ENCODE data around the gene LRRC18. TPM values are rescaled to one million over a fixed set of nuclear protein-coding genes. Genes with fewer than 3 reads are reported as not detected.

LRRC18 gene
- total RNA-seq, 1 donor from 2014 or later: not detected

DNA sequence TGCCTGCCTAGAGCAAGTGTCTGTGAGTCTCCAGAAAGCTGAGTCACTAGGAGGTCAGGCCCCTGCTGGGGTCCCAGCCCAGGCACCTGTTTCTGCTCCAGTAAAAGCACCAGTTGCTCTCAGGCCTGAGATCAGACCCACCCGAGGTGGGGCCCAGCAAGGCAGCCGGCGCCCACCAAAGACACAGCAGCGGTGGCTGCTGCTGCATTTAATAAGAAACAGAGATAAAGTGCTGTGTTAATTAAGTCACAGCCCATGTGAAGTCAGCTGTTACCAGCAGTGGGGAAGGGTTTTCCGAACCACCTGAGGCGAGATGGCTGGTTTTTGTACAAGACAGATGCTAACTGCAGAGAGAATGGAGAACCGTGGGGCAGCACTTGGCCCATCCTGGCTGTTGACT is 12.1 kb upstream of the LRRC18 start:
- Histone ChIP-seq H3K36me3 (ENCODE audit: control insufficient read depth, insufficient read depth, low read length) (no peaks in the 10 kb centered on the region), H3K4me3 (ENCODE audit: low read depth, low read length) (no peak overlapping the region), H3K27me3 (ENCODE audit: control insufficient read depth, insufficient read depth, low read length) (peaks cover 2% of the 10 kb centered on the region)
- FAIRE-seq: no peak
- no peak for DNase-seq (ENCODE audit: low read depth)
- TF ChIP-seq, protein P1, sequence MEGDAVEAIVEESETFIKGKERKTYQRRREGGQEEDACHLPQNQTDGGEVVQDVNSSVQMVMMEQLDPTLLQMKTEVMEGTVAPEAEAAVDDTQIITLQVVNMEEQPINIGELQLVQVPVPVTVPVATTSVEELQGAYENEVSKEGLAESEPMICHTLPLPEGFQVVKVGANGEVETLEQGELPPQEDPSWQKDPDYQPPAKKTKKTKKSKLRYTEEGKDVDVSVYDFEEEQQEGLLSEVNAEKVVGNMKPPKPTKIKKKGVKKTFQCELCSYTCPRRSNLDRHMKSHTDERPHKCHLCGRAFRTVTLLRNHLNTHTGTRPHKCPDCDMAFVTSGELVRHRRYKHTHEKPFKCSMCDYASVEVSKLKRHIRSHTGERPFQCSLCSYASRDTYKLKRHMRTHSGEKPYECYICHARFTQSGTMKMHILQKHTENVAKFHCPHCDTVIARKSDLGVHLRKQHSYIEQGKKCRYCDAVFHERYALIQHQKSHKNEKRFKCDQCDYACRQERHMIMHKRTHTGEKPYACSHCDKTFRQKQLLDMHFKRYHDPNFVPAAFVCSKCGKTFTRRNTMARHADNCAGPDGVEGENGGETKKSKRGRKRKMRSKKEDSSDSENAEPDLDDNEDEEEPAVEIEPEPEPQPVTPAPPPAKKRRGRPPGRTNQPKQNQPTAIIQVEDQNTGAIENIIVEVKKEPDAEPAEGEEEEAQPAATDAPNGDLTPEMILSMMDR (IDR thresholded peaks at IDR 0.05; ENCODE audit: insufficient read depth, low read length, severe bottlenecking): no peak

DNA sequence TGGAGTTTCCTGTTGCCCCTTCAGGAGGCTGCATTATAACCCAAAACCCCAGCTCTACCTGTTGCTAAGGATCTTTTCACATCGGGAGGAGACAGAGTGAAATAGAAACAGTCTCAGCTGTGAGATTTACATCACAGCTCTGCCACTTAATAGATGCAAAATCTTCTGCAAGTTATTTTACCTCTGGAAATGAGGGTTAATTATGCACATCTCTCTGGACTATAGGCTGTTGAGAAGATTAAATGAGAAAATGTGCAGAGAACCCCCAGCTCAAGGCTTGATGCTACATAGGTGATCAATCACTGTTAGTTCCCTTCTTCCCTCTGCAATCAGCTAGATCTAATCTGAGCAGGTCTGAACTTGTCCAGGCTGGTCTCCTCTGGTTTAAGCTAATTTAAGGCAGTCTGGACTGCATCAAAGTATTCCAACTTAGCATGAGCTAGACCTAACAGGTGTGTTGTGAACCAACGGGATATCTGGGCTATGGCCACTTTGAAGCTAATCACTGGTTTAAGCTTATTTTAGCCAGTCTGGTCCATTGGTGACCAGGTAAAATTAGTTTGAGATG is 8.9 kb upstream of the LRRC18 start:
- no peak for FAIRE-seq
- TF ChIP-seq, protein P1 (IDR thresholded peaks at IDR 0.05; ENCODE audit: insufficient read depth, low read length, severe bottlenecking): no peak

DNA sequence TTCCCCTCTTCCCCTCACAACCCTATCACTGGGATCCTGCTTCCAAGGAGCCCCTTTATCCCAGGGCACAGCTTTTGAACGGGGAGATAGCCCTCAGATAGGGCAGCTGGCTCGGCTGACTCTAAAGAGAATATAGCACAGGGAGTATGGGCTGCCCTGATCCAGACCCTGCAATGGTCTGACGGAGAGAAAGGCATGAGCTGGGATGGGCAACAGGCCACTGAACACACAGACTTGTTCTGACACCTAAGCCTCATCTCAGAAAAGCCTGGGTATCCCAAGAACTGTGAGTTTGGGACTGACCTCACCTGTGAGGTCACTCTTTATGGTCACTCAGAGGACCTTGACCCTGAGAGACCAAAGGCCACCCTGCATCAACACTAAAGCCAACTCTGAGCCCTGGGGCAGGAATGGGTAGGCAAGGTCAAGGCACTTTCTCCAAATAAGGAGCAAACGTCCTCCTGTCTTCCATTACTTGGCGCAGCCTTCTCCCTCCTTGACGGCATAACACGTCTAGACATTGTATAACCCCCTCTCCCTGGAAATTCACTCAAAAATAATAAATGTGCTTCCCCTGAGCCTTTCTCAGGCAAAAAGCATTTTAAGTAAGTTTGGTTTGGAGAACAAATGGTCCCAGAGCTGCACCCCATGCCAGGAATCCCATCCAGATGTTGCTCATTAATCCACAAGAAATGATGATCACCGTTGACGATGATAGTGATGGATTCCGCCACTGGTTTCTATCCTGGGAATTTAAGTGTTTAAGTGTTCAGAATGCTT is 8.2 kb upstream of the LRRC18 start:
- Histone ChIP-seq H3K36me3 (ENCODE audit: control insufficient read depth, insufficient read depth, low read length) (no peaks in the 10 kb centered on the region), H3K27me3 (ENCODE audit: control insufficient read depth, insufficient read depth, low read length) (peaks cover 2% of the 10 kb centered on the region), H3K4me3 (ENCODE audit: low read depth, low read length) (no peak overlapping the region)
- TF ChIP-seq, protein P1 (IDR thresholded peaks at IDR 0.05; ENCODE audit: insufficient read depth, low read length, severe bottlenecking): no peak
- no peak for DNase-seq (ENCODE audit: low read depth)
- FAIRE-seq: no peak

More for the DNA sequence above, 8.9 kb upstream of the LRRC18 start:
- peaks cover 2% of the 10 kb centered on the region for H3K27me3 ChIP-seq (ENCODE audit: control insufficient read depth, insufficient read depth, low read length)
- no peaks in the 10 kb centered on the region for H3K36me3 ChIP-seq (ENCODE audit: control insufficient read depth, insufficient read depth, low read length)
- DNase-seq (ENCODE audit: low read depth): peak; percentile 21
- no peak overlapping the region for H3K4me3 ChIP-seq (ENCODE audit: low read depth, low read length)

DNA sequence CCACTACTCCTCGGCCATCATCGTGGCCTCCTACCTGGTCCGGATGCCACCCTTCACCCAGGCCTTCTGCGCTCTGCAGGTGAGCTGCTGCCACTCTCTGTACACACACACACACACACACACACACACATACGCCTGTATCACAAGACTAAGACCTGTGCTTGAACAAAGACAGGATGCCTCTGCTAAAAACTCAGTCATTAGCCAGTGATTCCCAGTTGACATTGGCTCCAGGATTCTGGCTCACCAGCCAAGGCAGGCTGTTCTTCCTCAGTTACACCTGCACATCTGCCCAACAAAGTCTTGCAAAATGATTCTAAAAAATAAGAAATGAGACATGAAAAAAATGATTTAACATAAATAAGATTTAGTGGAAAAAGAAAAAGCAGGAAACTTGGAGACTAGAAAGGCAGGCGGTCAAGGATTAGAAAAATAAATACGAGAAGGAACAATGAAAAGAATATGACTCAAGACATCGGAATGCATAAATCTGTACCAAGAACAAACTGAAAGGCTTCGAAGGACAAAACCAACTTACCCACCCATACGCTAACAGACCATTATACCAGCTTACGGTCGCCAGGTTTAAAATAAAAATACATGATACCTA is 7.4 kb upstream of the LRRC18 start:
- Histone ChIP-seq H3K4me3 (ENCODE audit: low read depth, low read length) (no peak overlapping the region), H3K27me3 (ENCODE audit: control insufficient read depth, insufficient read depth, low read length) (peaks cover 2% of the 10 kb centered on the region), H3K36me3 (ENCODE audit: control insufficient read depth, insufficient read depth, low read length) (no peaks in the 10 kb centered on the region)
- TF ChIP-seq, protein P1 (IDR thresholded peaks at IDR 0.05; ENCODE audit: insufficient read depth, low read length, severe bottlenecking): no peak
- DNase-seq (ENCODE audit: low read depth) (peak; percentile 39), FAIRE-seq (no peak)

DNA sequence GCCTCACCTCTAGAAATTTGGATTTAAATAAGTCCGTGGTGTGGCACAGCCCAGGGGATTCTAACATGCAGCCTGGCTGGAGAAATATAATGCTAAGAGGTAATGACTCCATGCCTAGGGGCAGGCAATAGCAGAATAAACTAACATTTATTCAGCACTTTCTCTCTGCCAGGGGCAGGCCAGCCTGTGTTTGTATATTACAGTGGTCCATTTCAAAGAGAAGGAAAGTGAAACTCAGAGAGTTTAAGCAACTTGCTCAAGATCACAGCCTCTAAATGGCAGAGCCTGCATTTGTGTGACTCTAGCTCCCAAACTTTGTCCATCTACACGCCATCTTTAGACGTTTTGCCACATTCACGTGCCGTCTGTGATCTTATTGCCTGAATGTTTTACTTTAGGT is 6.7 kb upstream of the LRRC18 start:
- FAIRE-seq (no peak), DNase-seq (ENCODE audit: low read depth) (no peak)
- Histone ChIP-seq H3K36me3 (ENCODE audit: control insufficient read depth, insufficient read depth, low read length) (no peaks in the 10 kb centered on the region), H3K4me3 (ENCODE audit: low read depth, low read length) (no peak overlapping the region), H3K27me3 (ENCODE audit: control insufficient read depth, insufficient read depth, low read length) (peaks cover 2% of the 10 kb centered on the region)
- TF ChIP-seq, protein P1 (IDR thresholded peaks at IDR 0.05; ENCODE audit: insufficient read depth, low read length, severe bottlenecking): no peak

Measured in bronchial epithelial cell (primary cell).